ENCODE data around the gene DMXL2.
A peak's percentile ranks its signal among the peaks of the same experiment; 100 is the strongest.

The DMXL2 gene

GRCh38 chr15:51622604-51623370, at the start of gene DMXL2:
Gene DMXL2, minus strand, starts transcription at chr15:51622771. Its CDS starts 226 bp downstream, at chr15:51622545.
- Histone ChIP-seq H3K27ac (peak within 1 kb of the TSS; percentile 52 to 80), H3K4me3 (peak within 1 kb of the TSS; percentile 68 to 79), H3K4me1 (peaks cover 0 to 9% (median 0%) of the 10 kb centered on the region in 4 donors), H3K9me3 (no peaks in the 10 kb centered on the region), H3K36me3 (no peaks in the 10 kb centered on the region), H3K27me3 (no peaks in the 10 kb centered on the region)
- peak; percentile 75 to 84 for DNase-seq
- TF ChIP-seq CTCF (IDR thresholded peaks at IDR 0.05): no peak
- intact Hi-C loops (cut with DNase I; ENCODE audit: low total_unique reads): no loop called here

- peaks cover 0 to 7% of the 10 kb centered on the region in 2 donors for H3K27me3 ChIP-seq
- DNase-seq: peak in 1 of 2 donors; percentile 68
- no peaks in the 10 kb centered on the region for H3K9me3 ChIP-seq
- H3K4me3 ChIP-seq: no peak overlapping the region
- intact Hi-C loops (cut with DNase I; ENCODE audit: low total_unique reads): no loop called here
- H3K4me1 ChIP-seq: no peaks in the 10 kb centered on the region
- TF ChIP-seq CTCF (IDR thresholded peaks at IDR 0.05): no peak
- H3K36me3 ChIP-seq: no peaks in the 10 kb centered on the region
- no peak overlapping the region for H3K27ac ChIP-seq
Measured at GRCh38 chr15:51672155-51672687, 49.6 kb upstream of the DMXL2 start.

GRCh38 chr15:51669381-51669780, 46.8 kb upstream of the DMXL2 start:
- no peak for TF ChIP-seq CTCF (IDR thresholded peaks at IDR 0.05)
- no peak for DNase-seq
- peaks cover 0 to 7% of the 10 kb centered on the region in 2 donors for H3K27me3 ChIP-seq
- no peak overlapping the region for H3K27ac ChIP-seq
- H3K36me3 ChIP-seq: no peaks in the 10 kb centered on the region
- H3K9me3 ChIP-seq: no peaks in the 10 kb centered on the region
- H3K4me1 ChIP-seq: no peaks in the 10 kb centered on the region
- intact Hi-C loops (cut with DNase I; ENCODE audit: low total_unique reads): no loop called here
- H3K4me3 ChIP-seq: no peak overlapping the region

- no peaks in the 10 kb centered on the region for H3K36me3 ChIP-seq
- TF ChIP-seq CTCF (IDR thresholded peaks at IDR 0.05): no peak
- no peaks in the 10 kb centered on the region for H3K9me3 ChIP-seq
- H3K4me3 ChIP-seq: no peak overlapping the region
- H3K4me1 ChIP-seq: no peaks in the 10 kb centered on the region
- H3K27me3 ChIP-seq: peaks cover 0 to 7% of the 10 kb centered on the region in 2 donors
- intact Hi-C loops (cut with DNase I; ENCODE audit: low total_unique reads): no loop called here
- H3K27ac ChIP-seq: no peak overlapping the region
- DNase-seq: no peak
Measured at GRCh38 chr15:51668446-51668845, 45.9 kb upstream of the DMXL2 start.

- intact Hi-C loops (cut with DNase I; ENCODE audit: low total_unique reads): no loop called here
- TF ChIP-seq CTCF (IDR thresholded peaks at IDR 0.05): no peak
- Histone ChIP-seq H3K27me3 (peaks cover 0 to 7% of the 10 kb centered on the region in 2 donors), H3K27ac (no peak overlapping the region), H3K9me3 (no peaks in the 10 kb centered on the region), H3K4me3 (no peak overlapping the region), H3K36me3 (no peaks in the 10 kb centered on the region), H3K4me1 (no peaks in the 10 kb centered on the region)
- no peak for DNase-seq
Measured at GRCh38 chr15:51667478-51667877, 44.9 kb upstream of the DMXL2 start.
